Stimulated activated memory B cell treated with anti-CD40 and anti-IgM and Interleukin-4, amounts not matched to agents 10 μg/mL and 1 μg/mL and 100 μg/mL, for 72 hours (primary cell): ENCODE measurements around the gene PXYLP1.

Source experiments
- ATAC-seq: fragments of 150-1000 bp; cut with Tn5 transposase; 2 replicates; pipeline ENCODE4 v1.10.0; 2021
- H3K27ac Mint-ChIP-seq: one replicate; pipeline ENCODE4 v1.8.0; 2022; ENCODE audit warnings: mild to moderate bottlenecking, mixed read lengths
- H3K27me3 Mint-ChIP-seq: one replicate; pipeline ENCODE4 v1.8.0; 2022; ENCODE audit warnings: mixed read lengths
- H3K36me3 Mint-ChIP-seq: one replicate; pipeline ENCODE4 v1.8.0; 2022; ENCODE audit warnings: mixed read lengths
- H3K4me1 Mint-ChIP-seq: one replicate; pipeline ENCODE4 v1.8.0; 2022; ENCODE audit warnings: mixed read lengths
- H3K4me3 Mint-ChIP-seq: one replicate; pipeline ENCODE4 v1.8.0; 2022; ENCODE audit warnings: mild to moderate bottlenecking, moderate library complexity, mixed read lengths
- H3K9me3 Mint-ChIP-seq: one replicate; pipeline ENCODE4 v1.8.0; 2022; ENCODE audit warnings: mixed read lengths

Gene PXYLP1

GRCh38 chr3:141237701-141238521 is 6.3 kb downstream of the PXYLP1 start:
- Mint-ChIP-seq H3K4me1 (no peaks in the 10 kb centered on the region), H3K36me3 (no peaks in the 10 kb centered on the region), H3K9me3 (no peaks in the 10 kb centered on the region), H3K27me3 (no peaks in the 10 kb centered on the region), H3K4me3 (no peak overlapping the region), H3K27ac (no peak overlapping the region)
- ATAC-seq, result no peak

GRCh38 chr3:141239511-141240281 is 8.1 kb downstream of the PXYLP1 start:
- Mint-ChIP-seq H3K36me3 (no peaks in the 10 kb centered on the region), H3K4me1 (peaks cover 5% of the 10 kb centered on the region), H3K27me3 (no peaks in the 10 kb centered on the region), H3K4me3 (no peak overlapping the region), H3K9me3 (no peaks in the 10 kb centered on the region), H3K27ac (no peak overlapping the region)
- no peak for ATAC-seq

GRCh38 chr3:141240286-141240685 is 8.7 kb downstream of the PXYLP1 start:
- Mint-ChIP-seq H3K4me3 (no peak overlapping the region), H3K9me3 (no peaks in the 10 kb centered on the region), H3K27me3 (no peaks in the 10 kb centered on the region), H3K4me1 (peaks cover 5% of the 10 kb centered on the region), H3K27ac (no peak overlapping the region), H3K36me3 (no peaks in the 10 kb centered on the region)
- ATAC-seq, result no peak

DNA sequence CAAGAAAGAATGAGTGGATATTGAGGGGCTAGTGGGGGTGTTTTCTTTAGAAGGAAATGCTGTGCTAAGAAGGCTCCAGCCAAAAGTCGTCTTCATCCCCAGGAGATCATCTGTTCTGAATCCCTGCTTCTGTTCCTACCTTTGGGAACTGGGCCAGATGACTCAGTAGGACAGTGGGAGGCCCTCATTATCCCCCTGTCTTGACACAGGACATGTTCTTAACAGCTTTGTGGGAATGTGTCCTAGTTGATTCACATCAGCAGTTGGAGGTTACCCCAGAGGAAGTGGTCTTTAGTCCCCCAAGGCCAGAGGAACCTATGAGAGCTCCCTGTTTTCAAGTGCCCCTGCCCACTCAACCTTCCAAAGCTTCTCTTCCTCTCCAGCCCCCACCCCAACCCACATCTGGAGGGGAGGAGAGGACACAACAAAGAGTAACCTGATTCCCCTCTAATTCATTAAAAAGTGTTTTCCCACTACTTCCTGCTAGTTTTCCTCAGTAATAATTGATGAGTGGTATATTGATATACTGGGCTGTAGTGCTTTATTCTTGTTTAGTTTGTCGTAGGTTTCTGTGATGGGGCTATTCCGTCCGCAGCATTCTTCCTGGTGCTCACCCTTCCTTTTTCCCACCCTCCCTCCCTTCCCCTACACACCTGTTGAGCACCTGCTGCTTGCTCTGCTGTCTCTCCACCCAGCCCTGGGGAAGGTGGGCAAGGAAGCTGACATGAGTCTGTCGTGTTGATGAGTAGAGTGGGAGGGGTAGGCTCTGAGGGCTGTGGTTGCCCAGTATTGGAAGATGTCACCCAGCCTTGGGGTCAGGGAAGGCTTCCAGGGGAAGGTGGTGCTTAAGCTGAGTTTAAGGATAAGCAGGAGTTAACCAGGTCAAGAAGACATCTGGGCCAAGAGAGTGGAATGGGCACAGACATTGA is 9.3 kb downstream of the PXYLP1 start:
- Mint-ChIP-seq H3K27ac (no peak overlapping the region), H3K4me1 (peaks cover 5% of the 10 kb centered on the region), H3K27me3 (no peaks in the 10 kb centered on the region), H3K36me3 (no peaks in the 10 kb centered on the region), H3K4me3 (no peak overlapping the region), H3K9me3 (no peaks in the 10 kb centered on the region)
- ATAC-seq, result no peak

DNA sequence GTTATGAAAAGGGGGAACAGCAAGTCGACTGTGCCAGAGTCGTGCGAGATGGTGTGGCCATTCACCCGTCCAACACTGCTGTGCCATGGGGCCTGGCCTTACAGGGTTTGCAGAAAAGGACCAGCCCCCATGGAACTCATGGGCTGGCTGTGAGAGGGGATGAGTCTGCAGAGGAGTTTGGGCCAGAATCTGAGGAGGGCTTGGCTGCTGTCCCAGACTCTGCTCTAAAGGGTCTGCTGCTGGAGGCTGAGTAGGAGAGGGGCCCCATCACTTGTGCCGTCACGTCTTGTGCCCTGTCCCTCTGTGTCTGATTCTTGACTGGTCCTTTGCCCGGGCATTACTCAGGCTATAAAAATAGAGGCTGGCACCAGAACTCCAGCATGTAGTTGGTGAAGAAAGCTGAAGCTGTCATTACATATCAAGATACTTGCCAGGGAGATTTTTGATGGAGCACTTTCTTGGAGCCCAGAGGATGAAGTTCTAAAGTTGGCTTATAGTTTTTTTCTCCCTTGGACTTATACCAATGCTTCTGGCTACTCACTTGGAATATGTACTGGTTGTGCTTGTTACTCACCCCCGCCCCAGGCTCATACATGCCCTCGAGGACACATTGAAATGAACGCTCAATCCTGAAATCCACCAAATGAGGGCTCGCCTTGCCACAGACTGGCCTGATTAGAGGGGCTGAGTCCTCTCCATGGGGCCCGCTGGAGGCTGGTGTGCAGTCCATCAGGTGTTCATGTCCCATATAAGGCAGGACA is 10.2 kb downstream of the PXYLP1 start:
- no peak overlapping the region for H3K4me3 Mint-ChIP-seq
- H3K27ac Mint-ChIP-seq, result no peak overlapping the region
- peaks cover 5% of the 10 kb centered on the region for H3K4me1 Mint-ChIP-seq
- no peaks in the 10 kb centered on the region for H3K27me3 Mint-ChIP-seq
- no peaks in the 10 kb centered on the region for H3K9me3 Mint-ChIP-seq
- no peak for ATAC-seq
- no peaks in the 10 kb centered on the region for H3K36me3 Mint-ChIP-seq

DNA sequence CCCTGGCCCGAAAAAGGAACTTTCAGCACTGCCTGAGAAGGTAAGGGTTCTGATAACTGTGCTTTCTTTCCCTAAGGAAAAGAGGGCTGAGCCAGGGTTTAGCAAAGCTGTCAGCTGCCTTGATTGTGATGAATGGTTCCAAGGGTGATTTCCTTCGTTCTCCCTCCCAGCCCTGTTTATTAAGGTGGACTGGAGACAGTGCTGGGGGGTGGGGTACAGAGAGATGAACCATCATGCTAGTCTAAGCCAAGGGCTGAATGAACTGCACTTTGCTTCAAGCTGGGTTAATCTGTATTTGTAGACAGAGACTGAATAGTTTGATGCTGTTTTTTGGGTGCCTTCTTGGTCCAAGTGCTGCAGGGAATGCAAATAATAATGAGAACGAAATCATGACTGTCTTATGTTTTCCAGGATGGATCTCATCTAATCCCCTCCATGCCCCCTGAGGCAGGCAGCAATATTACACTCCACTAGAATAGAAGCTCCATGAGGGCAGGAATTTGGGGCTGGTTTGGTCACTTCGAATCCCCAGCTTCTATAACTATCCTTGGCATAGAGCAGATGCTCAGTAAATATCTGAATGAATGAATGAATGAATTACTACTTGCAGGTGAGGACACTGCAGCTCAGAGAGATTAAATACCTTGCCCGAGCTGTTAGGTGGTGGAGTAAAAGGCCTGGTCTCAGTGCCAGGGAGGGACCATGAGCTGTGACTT is 10.9 kb downstream of the PXYLP1 start:
- no peak overlapping the region for H3K4me3 Mint-ChIP-seq

GRCh38 chr3:141243271-141243707 is 11.7 kb downstream of the PXYLP1 start:
- Mint-ChIP-seq H3K27ac (no peak overlapping the region), H3K36me3 (no peaks in the 10 kb centered on the region), H3K9me3 (no peaks in the 10 kb centered on the region), H3K27me3 (no peaks in the 10 kb centered on the region), H3K4me1 (peaks cover 5% of the 10 kb centered on the region), H3K4me3 (no peak overlapping the region)
- ATAC-seq, result no peak

More for the DNA sequence above, 10.9 kb downstream of the PXYLP1 start:
- Mint-ChIP-seq H3K4me1 (peaks cover 5% of the 10 kb centered on the region), H3K36me3 (no peaks in the 10 kb centered on the region), H3K27ac (no peak overlapping the region), H3K27me3 (no peaks in the 10 kb centered on the region), H3K9me3 (no peaks in the 10 kb centered on the region)
- no peak for ATAC-seq

DNA sequence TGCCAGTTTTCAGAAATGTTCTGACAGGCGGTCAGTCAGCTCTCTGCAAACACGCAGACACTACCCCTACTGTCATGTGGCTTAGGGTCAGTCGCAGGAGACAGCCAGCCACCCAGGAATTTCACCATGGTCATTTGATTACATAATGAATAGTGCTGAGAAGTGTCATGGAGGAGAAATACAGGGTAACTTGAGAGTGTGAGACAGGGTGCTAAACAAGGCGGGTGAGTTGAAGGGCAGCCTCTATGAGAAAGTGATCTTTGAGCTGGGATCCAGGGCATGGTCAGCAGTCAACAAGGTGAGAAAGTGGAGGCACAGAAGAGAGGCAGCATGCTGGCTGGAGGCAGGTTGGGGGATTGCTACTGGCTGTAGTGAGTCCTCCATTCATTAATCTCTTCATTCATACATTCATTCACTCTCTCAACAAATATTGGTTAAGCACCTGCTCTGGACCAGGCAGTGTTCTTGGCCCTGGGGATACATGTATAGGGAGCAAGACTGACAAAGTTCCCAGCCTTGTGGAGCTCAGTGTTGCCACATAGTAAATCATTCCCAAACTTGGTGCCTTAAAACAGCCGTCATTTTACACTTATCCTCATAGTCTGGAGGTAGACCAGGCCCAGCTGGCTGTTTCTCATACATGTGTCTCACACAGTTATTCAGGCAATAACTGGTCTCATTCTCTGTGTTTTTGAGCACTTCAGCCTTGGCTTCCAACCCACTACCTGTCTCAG is 14.8 kb downstream of the PXYLP1 start:
- Mint-ChIP-seq H3K4me1 (peaks cover 5% of the 10 kb centered on the region), H3K27me3 (no peaks in the 10 kb centered on the region), H3K27ac (no peak overlapping the region), H3K9me3 (no peaks in the 10 kb centered on the region), H3K4me3 (no peak overlapping the region), H3K36me3 (no peaks in the 10 kb centered on the region)
- no peak for ATAC-seq

- H3K27me3 Mint-ChIP-seq, result no peaks in the 10 kb centered on the region
Observed at GRCh38 chr3:141246958-141247301, 15.3 kb downstream of the PXYLP1 start.

GRCh38 chr3:141248064-141248463 is 16.4 kb downstream of the PXYLP1 start:
- no peaks in the 10 kb centered on the region for H3K36me3 Mint-ChIP-seq
- H3K27ac Mint-ChIP-seq, result no peak overlapping the region
- peaks cover 5% of the 10 kb centered on the region for H3K4me1 Mint-ChIP-seq
- no peaks in the 10 kb centered on the region for H3K27me3 Mint-ChIP-seq
- no peak overlapping the region for H3K4me3 Mint-ChIP-seq
- no peak for ATAC-seq
- H3K9me3 Mint-ChIP-seq, result no peaks in the 10 kb centered on the region

More at GRCh38 chr3:141246958-141247301, 15.3 kb downstream of the PXYLP1 start:
- Mint-ChIP-seq H3K36me3 (no peaks in the 10 kb centered on the region), H3K4me3 (no peak overlapping the region), H3K27ac (no peak overlapping the region), H3K9me3 (no peaks in the 10 kb centered on the region), H3K4me1 (peaks cover 5% of the 10 kb centered on the region)
- no peak for ATAC-seq

GRCh38 chr3:141249041-141249440 is 17.4 kb downstream of the PXYLP1 start:
- no peak overlapping the region for H3K4me3 Mint-ChIP-seq
- H3K27ac Mint-ChIP-seq, result no peak overlapping the region
- no peaks in the 10 kb centered on the region for H3K27me3 Mint-ChIP-seq
- no peaks in the 10 kb centered on the region for H3K4me1 Mint-ChIP-seq
- no peak for ATAC-seq
- no peaks in the 10 kb centered on the region for H3K9me3 Mint-ChIP-seq
- H3K36me3 Mint-ChIP-seq, result no peaks in the 10 kb centered on the region

GRCh38 chr3:141250342-141250741 is 18.7 kb downstream of the PXYLP1 start:
- H3K4me1 Mint-ChIP-seq, result no peaks in the 10 kb centered on the region
- H3K9me3 Mint-ChIP-seq, result no peaks in the 10 kb centered on the region
- no peak overlapping the region for H3K27ac Mint-ChIP-seq
- H3K36me3 Mint-ChIP-seq, result no peaks in the 10 kb centered on the region
- ATAC-seq, result no peak
- H3K4me3 Mint-ChIP-seq, result no peak overlapping the region
- H3K27me3 Mint-ChIP-seq, result no peaks in the 10 kb centered on the region

DNA sequence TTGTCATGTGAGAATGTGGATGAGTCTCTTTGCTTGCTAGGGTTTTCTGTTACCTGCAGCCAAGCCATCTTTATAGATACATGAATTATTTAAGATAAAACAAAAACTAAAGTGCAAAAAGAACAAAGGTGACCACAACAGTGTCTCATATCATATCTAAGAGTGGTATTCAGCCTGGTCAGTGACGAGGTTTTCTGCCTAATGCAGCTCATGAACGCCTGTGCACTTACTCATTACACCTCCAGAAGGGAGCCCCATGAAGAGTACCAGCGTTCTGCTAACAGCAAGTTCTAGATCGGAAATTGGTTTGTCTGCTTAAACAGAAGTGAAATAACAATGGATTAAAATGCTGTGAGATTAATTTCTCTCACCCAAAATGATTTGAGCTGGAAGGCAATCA is 19.2 kb downstream of the PXYLP1 start:
- ATAC-seq, result no peak
- no peaks in the 10 kb centered on the region for H3K36me3 Mint-ChIP-seq
- H3K27me3 Mint-ChIP-seq, result no peaks in the 10 kb centered on the region
- H3K9me3 Mint-ChIP-seq, result no peaks in the 10 kb centered on the region
- no peak overlapping the region for H3K4me3 Mint-ChIP-seq
- no peaks in the 10 kb centered on the region for H3K4me1 Mint-ChIP-seq
- H3K27ac Mint-ChIP-seq, result no peak overlapping the region
